ENCODE measurements around the gene OSBPL9. TPM values are rescaled to one million over a fixed set of nuclear protein-coding genes. Genes with fewer than 3 reads are reported as not detected.

The OSBPL9 gene
- total and polyA plus RNA-seq, 2 experiments from 2014 or later, result 32.2 to 37.0 TPM

- Histone ChIP-seq H3K36me3 (ENCODE audit: low read depth) (no peaks in the 10 kb centered on the region), H3F3A (ENCODE audit: insufficient read depth) (peaks cover 11% of the 10 kb centered on the region), H3K4me2 (ENCODE audit: unreplicated experiment) (no peak overlapping the region), H3K9ac (no peak overlapping the region), H3K27me3 (replicated peaks; ENCODE audit: insufficient read depth) (no peaks in the 10 kb centered on the region), H4K20me1 (ENCODE audit: insufficient read depth) (no peaks in the 10 kb centered on the region), H2AFZ (no peak overlapping the region), H3K79me2 (ENCODE audit: insufficient read depth) (peaks cover 75% of the 10 kb centered on the region), H3K9me2 (ENCODE audit: insufficient read depth) (no peaks in the 10 kb centered on the region), H3K9me3 (ENCODE audit: low read depth) (no peaks in the 10 kb centered on the region), H3K4me1 (ENCODE audit: insufficient read depth) (peaks cover 11% of the 10 kb centered on the region), H3K27ac (no peak overlapping the region), H3K4me3 (no peak overlapping the region)
- DNase-seq, result no peak
- WGBS, 2 experiments (ENCODE audit: low coverage in 1 of 2, low lambda C conversion rate in 2 of 2, missing lambda C conversion rate in 2 of 2), result 97% methylated on average over 5 of the region's 5 CpGs
- in situ Hi-C loops (cut with MboI), result no loop called here
- no peak for TF ChIP-seq EZH2phosphoT487 (IDR thresholded peaks at IDR 0.05; ENCODE audit: insufficient read depth, low read depth)
- TF ChIP-seq EZH2 (IDR thresholded peaks at IDR 0.05; ENCODE audit: insufficient read depth, poor library complexity, severe bottlenecking), result no peak
Observed at GRCh38 chr1:51684776-51685175, 67.9 kb downstream of the OSBPL9 start.

DNA sequence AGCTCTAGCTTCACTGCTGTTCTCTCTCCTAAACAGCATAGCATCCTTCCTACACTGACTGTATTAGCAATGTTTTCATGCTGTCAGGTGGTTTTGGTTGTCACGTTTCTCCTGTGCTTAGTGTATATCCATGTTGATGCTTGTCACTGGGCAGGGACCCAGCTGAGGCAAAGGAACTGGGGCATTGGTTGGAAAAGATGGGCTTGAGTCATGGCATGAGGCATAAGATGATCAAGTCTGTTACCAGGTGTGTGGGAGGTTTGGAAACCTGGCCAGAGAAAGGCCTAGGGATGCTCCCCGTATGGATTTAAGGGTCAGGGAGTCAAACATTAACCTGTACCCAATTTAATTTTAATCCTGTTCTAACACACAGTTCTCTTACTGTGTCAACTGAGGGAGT, 69.6 kb downstream of the OSBPL9 start:
- DNase-seq, result peak; percentile 89
- Histone ChIP-seq H3F3A (ENCODE audit: insufficient read depth) (peaks cover 28% of the 10 kb centered on the region), H3K27ac (no peak overlapping the region), H3K9me2 (ENCODE audit: insufficient read depth) (no peaks in the 10 kb centered on the region), H3K4me3 (no peak overlapping the region), H3K9me3 (ENCODE audit: low read depth) (no peaks in the 10 kb centered on the region), H4K20me1 (ENCODE audit: insufficient read depth) (no peaks in the 10 kb centered on the region), H3K79me2 (ENCODE audit: insufficient read depth) (peaks cover 59% of the 10 kb centered on the region), H3K4me2 (ENCODE audit: unreplicated experiment) (no peak overlapping the region), H3K4me1 (ENCODE audit: insufficient read depth) (peaks cover 28% of the 10 kb centered on the region), H3K9ac (no peak overlapping the region), H3K27me3 (replicated peaks; ENCODE audit: insufficient read depth) (no peaks in the 10 kb centered on the region), H3K36me3 (ENCODE audit: low read depth) (no peaks in the 10 kb centered on the region), H2AFZ (no peak overlapping the region)
- 34 to 38% methylated on average over 2 of the region's 2 CpGs for WGBS, 2 experiments (ENCODE audit: low coverage in 1 of 2, low lambda C conversion rate in 2 of 2, missing lambda C conversion rate in 2 of 2)
- in situ Hi-C loops (cut with MboI), result no loop called here
- TF ChIP-seq EZH2phosphoT487 (IDR thresholded peaks at IDR 0.05; ENCODE audit: insufficient read depth, low read depth), result no peak
- no peak for TF ChIP-seq EZH2 (IDR thresholded peaks at IDR 0.05; ENCODE audit: insufficient read depth, poor library complexity, severe bottlenecking)

- H3K79me2 ChIP-seq (ENCODE audit: insufficient read depth), result peaks cover 54% of the 10 kb centered on the region
- H3K9me3 ChIP-seq (ENCODE audit: low read depth), result no peaks in the 10 kb centered on the region
- no peak overlapping the region for H3K27ac ChIP-seq
Observed at GRCh38 chr1:51689075-51689440, 72.2 kb downstream of the OSBPL9 start.

GRCh38 chr1:51689643-51690042, 72.8 kb downstream of the OSBPL9 start:
- no peak for TF ChIP-seq EZH2 (IDR thresholded peaks at IDR 0.05; ENCODE audit: insufficient read depth, poor library complexity, severe bottlenecking)
- TF ChIP-seq EZH2phosphoT487 (IDR thresholded peaks at IDR 0.05; ENCODE audit: insufficient read depth, low read depth), result no peak
- Histone ChIP-seq H3K4me1 (ENCODE audit: insufficient read depth) (peaks cover 40% of the 10 kb centered on the region), H3K9me3 (ENCODE audit: low read depth) (no peaks in the 10 kb centered on the region), H3K79me2 (ENCODE audit: insufficient read depth) (peaks cover 57% of the 10 kb centered on the region), H3K4me2 (ENCODE audit: unreplicated experiment) (peak overlapping the region; percentile 70), H3K9ac (peak overlapping the region; percentile 66), H3F3A (ENCODE audit: insufficient read depth) (peaks cover 28% of the 10 kb centered on the region), H2AFZ (no peak overlapping the region), H3K4me3 (no peak overlapping the region; the same call in 1 of the 2 replicates), H3K27me3 (replicated peaks; ENCODE audit: insufficient read depth) (no peaks in the 10 kb centered on the region), H3K27ac (peak overlapping the region; percentile 91), H3K36me3 (ENCODE audit: low read depth) (no peaks in the 10 kb centered on the region), H4K20me1 (ENCODE audit: insufficient read depth) (no peaks in the 10 kb centered on the region), H3K9me2 (ENCODE audit: insufficient read depth) (no peaks in the 10 kb centered on the region)
- no peak for DNase-seq
- in situ Hi-C loops (cut with MboI), result no loop called here

More at GRCh38 chr1:51689075-51689440, 72.2 kb downstream of the OSBPL9 start:
- H3K9ac ChIP-seq, result no peak overlapping the region
- no peaks in the 10 kb centered on the region for H3K36me3 ChIP-seq (ENCODE audit: low read depth)
- no peak for DNase-seq
- peaks cover 28% of the 10 kb centered on the region for H3F3A ChIP-seq (ENCODE audit: insufficient read depth)
- no peaks in the 10 kb centered on the region for H3K9me2 ChIP-seq (ENCODE audit: insufficient read depth)
- no peak overlapping the region for H2AFZ ChIP-seq
- H3K4me3 ChIP-seq, result no peak overlapping the region
- peaks cover 38% of the 10 kb centered on the region for H3K4me1 ChIP-seq (ENCODE audit: insufficient read depth)
- H4K20me1 ChIP-seq (ENCODE audit: insufficient read depth), result no peaks in the 10 kb centered on the region
- no peak overlapping the region for H3K4me2 ChIP-seq (ENCODE audit: unreplicated experiment)
- no peaks in the 10 kb centered on the region for H3K27me3 ChIP-seq (replicated peaks; ENCODE audit: insufficient read depth)
- TF ChIP-seq EZH2phosphoT487 (IDR thresholded peaks at IDR 0.05; ENCODE audit: insufficient read depth, low read depth), result no peak
- TF ChIP-seq EZH2 (IDR thresholded peaks at IDR 0.05; ENCODE audit: insufficient read depth, poor library complexity, severe bottlenecking), result no peak
- in situ Hi-C loops (cut with MboI), result no loop called here

- no peaks in the 10 kb centered on the region for H3K9me2 ChIP-seq (ENCODE audit: insufficient read depth)
- H2AFZ ChIP-seq, result no peak overlapping the region
- peak overlapping the region; percentile 31 for H3K4me3 ChIP-seq
- H3K27ac ChIP-seq, result peak overlapping the region; percentile 91
- H3F3A ChIP-seq (ENCODE audit: insufficient read depth), result peaks cover 28% of the 10 kb centered on the region
- peaks cover 57% of the 10 kb centered on the region for H3K79me2 ChIP-seq (ENCODE audit: insufficient read depth)
- no peaks in the 10 kb centered on the region for H3K36me3 ChIP-seq (ENCODE audit: low read depth)
- H3K27me3 ChIP-seq (replicated peaks; ENCODE audit: insufficient read depth), result no peaks in the 10 kb centered on the region
- no peak for TF ChIP-seq EZH2 (IDR thresholded peaks at IDR 0.05; ENCODE audit: insufficient read depth, poor library complexity, severe bottlenecking)
- no peak for TF ChIP-seq EZH2phosphoT487 (IDR thresholded peaks at IDR 0.05; ENCODE audit: insufficient read depth, low read depth)
- no peaks in the 10 kb centered on the region for H4K20me1 ChIP-seq (ENCODE audit: insufficient read depth)
- peak overlapping the region; percentile 66 for H3K9ac ChIP-seq
- in situ Hi-C loops (cut with MboI), result no loop called here
- WGBS, 2 experiments (ENCODE audit: low coverage in 1 of 2, low lambda C conversion rate in 2 of 2, missing lambda C conversion rate in 2 of 2), result 1% methylated on average over 3 of the region's 3 CpGs
- DNase-seq, result peak; percentile 85
- peaks cover 40% of the 10 kb centered on the region for H3K4me1 ChIP-seq (ENCODE audit: insufficient read depth)
- H3K9me3 ChIP-seq (ENCODE audit: low read depth), result no peaks in the 10 kb centered on the region
- peak overlapping the region; percentile 70 for H3K4me2 ChIP-seq (ENCODE audit: unreplicated experiment)
Observed at GRCh38 chr1:51690285-51690961, 73.5 kb downstream of the OSBPL9 start.
